GM21360 (cell line): ENCODE results near the gene EXOC4.

Source experiments
- ATAC-seq: cut with Tn5 transposase; IDR thresholded peaks from one replicate; pipeline ENCODE4 v1.9.1; 2021; ENCODE audit warnings: mild to moderate bottlenecking, moderate library complexity; ENCODE audit not compliant: unreplicated experiment

The EXOC4 gene

GRCh38 chr7:133741703-133742102 is 488.8 kb downstream of the EXOC4 start:
- ATAC-seq: no peak

- no peak for ATAC-seq
Measured at GRCh38 chr7:133742709-133743538, 490.0 kb downstream of the EXOC4 start.

GRCh38 chr7:133744451-133744850 is 491.6 kb downstream of the EXOC4 start:
- ATAC-seq: no peak

- no peak for ATAC-seq
Measured at GRCh38 chr7:133746305-133746704, 493.4 kb downstream of the EXOC4 start.

- no peak for ATAC-seq
Measured at GRCh38 chr7:133746847-133747246, 494.0 kb downstream of the EXOC4 start.

GRCh38 chr7:133748443-133749407 is 495.8 kb downstream of the EXOC4 start:
- ATAC-seq: no peak

GRCh38 chr7:133750287-133750686 is 497.4 kb downstream of the EXOC4 start:
- no peak for ATAC-seq

GRCh38 chr7:133751079-133751478 is 498.2 kb downstream of the EXOC4 start:
- ATAC-seq: no peak

- ATAC-seq: no peak
Measured at GRCh38 chr7:133753513-133753912, 500.6 kb downstream of the EXOC4 start.

GRCh38 chr7:133754708-133755107 is 501.8 kb downstream of the EXOC4 start:
- no peak for ATAC-seq

- no peak for ATAC-seq
Measured at GRCh38 chr7:133755901-133756300, 503.0 kb downstream of the EXOC4 start.

GRCh38 chr7:133761443-133761842 is 508.6 kb downstream of the EXOC4 start:
- no peak for ATAC-seq

GRCh38 chr7:133763076-133763640 is 510.3 kb downstream of the EXOC4 start:
- ATAC-seq: no peak

- ATAC-seq: no peak
Measured at GRCh38 chr7:133769668-133770067, 516.8 kb downstream of the EXOC4 start.

- no peak for ATAC-seq
Measured at GRCh38 chr7:133770863-133771492, 518.1 kb downstream of the EXOC4 start.

GRCh38 chr7:133771788-133772419 is 519.0 kb downstream of the EXOC4 start:
- no peak for ATAC-seq

GRCh38 chr7:133773601-133774000 is 520.7 kb downstream of the EXOC4 start:
- no peak for ATAC-seq

- ATAC-seq: no peak
Measured at GRCh38 chr7:133775201-133775600, 522.3 kb downstream of the EXOC4 start.

GRCh38 chr7:133776266-133776665 is 523.4 kb downstream of the EXOC4 start:
- no peak for ATAC-seq

GRCh38 chr7:133777701-133778100 is 524.8 kb downstream of the EXOC4 start:
- no peak for ATAC-seq
